ENCODE measurements around the gene CNN1. TPM values are rescaled to one million over a fixed set of nuclear protein-coding genes. Genes with fewer than 3 reads are reported as not detected.

Gene CNN1
- total and polyA plus RNA-seq, 9 of the 15 experiments (the other 6 are each of a cell fraction or from before 2014, with no cell fraction given), result 0.23 to 10.6 (median 5.2) TPM

- TF ChIP-seq TCF3 (CRISPR knock-in tag; IDR thresholded peaks at IDR 0.05), result peak; percentile 51
- peak; percentile 88 for TF ChIP-seq SMAD4 (CRISPR knock-in tag; conservative IDR thresholded peaks at IDR 0.05)
- TF ChIP-seq DPF2 (IDR thresholded peaks at IDR 0.05), result peak; percentile 52; the same call in 1 of the 2 replicates
- TF ChIP-seq MEIS2 (IDR thresholded peaks at IDR 0.05; ENCODE audit: partially characterized antibody), result peak; percentile 26
- TF ChIP-seq NFRKB (IDR thresholded peaks at IDR 0.05; ENCODE audit: low read depth), result no peak
- TF ChIP-seq E2F1 (CRISPR knock-in tag; IDR thresholded peaks at IDR 0.05), result no peak
- no peak for TF ChIP-seq E2F3 (CRISPR knock-in tag; IDR thresholded peaks at IDR 0.05)
- TF ChIP-seq CHD1 (IDR thresholded peaks at IDR 0.05; ENCODE audit: low read length), result no peak
- TF ChIP-seq CBX1 (IDR thresholded peaks at IDR 0.05; ENCODE audit: low read depth), result no peak
- no peak for TF ChIP-seq L3MBTL2 (IDR thresholded peaks at IDR 0.05)
- TF ChIP-seq MTF1 (CRISPR knock-in tag; IDR thresholded peaks at IDR 0.05; ENCODE audit: borderline replicate concordance), result no peak
- TF ChIP-seq C11orf30 (IDR thresholded peaks at IDR 0.05; ENCODE audit: low read depth), result no peak
- TF ChIP-seq KLF10 (CRISPR knock-in tag; IDR thresholded peaks at IDR 0.05), result no peak
- peak; percentile 44; the same call in 1 of the 2 replicates for TF ChIP-seq PKNOX1 (IDR thresholded peaks at IDR 0.05)
- 0 out of 2 replicates have a peak, but pooled peaks have one; percentile 21 for TF ChIP-seq SMARCE1 (IDR thresholded peaks at IDR 0.05)
- no peak for TF ChIP-seq ZNF165 (CRISPR knock-in tag; IDR thresholded peaks at IDR 0.05; ENCODE audit: borderline replicate concordance)
- TF ChIP-seq ZBTB2 (IDR thresholded peaks at IDR 0.05), result 0 out of 2 replicates have a peak, but pooled peaks have one; percentile 36
- peak; percentile 37; the same call in 1 of the 2 replicates for TF ChIP-seq ARID1B (IDR thresholded peaks at IDR 0.05)
- TF ChIP-seq CHAMP1 (IDR thresholded peaks at IDR 0.05), result no peak
- no peak for TF ChIP-seq GTF2A2 (tag; IDR thresholded peaks at IDR 0.05)
- no peak for TF ChIP-seq PRMT5 (CRISPR knock-in tag; IDR thresholded peaks at IDR 0.05)
- TF ChIP-seq ZFPM2 (CRISPR knock-in tag; IDR thresholded peaks at IDR 0.05), result no peak
- TF ChIP-seq HNRNPH1 (optimal IDR thresholded peaks at IDR 0.05; ENCODE audit: low read depth, low read length), result no peak
- TF ChIP-seq RCOR1 (IDR thresholded peaks at IDR 0.05; ENCODE audit: borderline replicate concordance in 1 of 2, low read depth in 2 of 2, low read length in 2 of 2), result peak in 1 of 2 experiments; percentile 58; a peak in 1 of 4 replicates
- peak; percentile 55; the same call in 1 of the 2 replicates for TF ChIP-seq RNF2 (IDR thresholded peaks at IDR 0.05)
- TF ChIP-seq ETV1 (tag; conservative IDR thresholded peaks at IDR 0.05; ENCODE audit: low read depth), result 0 out of 2 replicates have a peak, but pooled peaks have one; percentile 10
Observed at GRCh38 chr19:11499890-11500420, 38.7 kb upstream of the CNN1 start (continued).
